GM19467 (cell line): ENCODE data around the gene ACSF2.

Experiments
- ATAC-seq: cut with Tn5 transposase; IDR thresholded peaks from one replicate; pipeline ENCODE4 v1.9.1; 2021; ENCODE audit warnings: mild to moderate bottlenecking, moderate library complexity; ENCODE audit not compliant: unreplicated experiment

Gene ACSF2

GRCh38 chr17:50521514-50521913, 95.5 kb downstream of the ACSF2 start:
- ATAC-seq: no peak

DNA sequence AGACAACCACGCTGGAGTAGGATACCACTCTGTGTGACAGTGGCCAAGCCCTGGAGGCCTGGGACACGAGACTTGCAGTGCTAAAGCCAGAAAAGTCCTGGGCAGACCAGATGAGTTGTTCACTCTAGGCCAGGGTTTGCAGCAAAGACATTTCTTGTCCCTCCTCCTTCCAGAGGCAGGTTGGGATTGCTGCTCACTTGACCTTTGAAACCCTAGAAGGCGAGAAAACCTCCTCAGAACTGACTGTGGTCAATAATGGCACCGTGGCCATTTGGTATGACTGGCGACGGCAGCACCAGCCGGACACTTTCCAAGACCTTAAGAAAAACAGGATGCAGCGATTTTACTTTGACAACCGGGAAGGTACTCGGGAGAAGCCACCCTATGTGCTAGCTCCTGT, 96.7 kb downstream of the ACSF2 start:
- ATAC-seq: no peak

GRCh38 chr17:50523208-50523607, 97.2 kb downstream of the ACSF2 start:
- no peak for ATAC-seq
